Left hindlimb (tissue), 1 donor: Measurements from ENCODE around the gene RHBDL3.
A peak's percentile ranks its signal among the peaks of the same experiment; 100 is the strongest.
"Not testable (repeated sequence)": the region's sequence is repeated elsewhere in the genome, so short reads cannot be mapped to it uniquely, and the experiment has no call there.

Experiments
- DNase-seq: peaks from one replicate; pipeline ENCODE4 v3.0.0-alpha.2; 2018

RHBDL3 gene

GRCh38 chr17:32292094-32292493, 26.5 kb downstream of the RHBDL3 start:
- DNase-seq: no peak

GRCh38 chr17:32297424-32297823, 31.8 kb downstream of the RHBDL3 start:
- DNase-seq: no peak

DNA sequence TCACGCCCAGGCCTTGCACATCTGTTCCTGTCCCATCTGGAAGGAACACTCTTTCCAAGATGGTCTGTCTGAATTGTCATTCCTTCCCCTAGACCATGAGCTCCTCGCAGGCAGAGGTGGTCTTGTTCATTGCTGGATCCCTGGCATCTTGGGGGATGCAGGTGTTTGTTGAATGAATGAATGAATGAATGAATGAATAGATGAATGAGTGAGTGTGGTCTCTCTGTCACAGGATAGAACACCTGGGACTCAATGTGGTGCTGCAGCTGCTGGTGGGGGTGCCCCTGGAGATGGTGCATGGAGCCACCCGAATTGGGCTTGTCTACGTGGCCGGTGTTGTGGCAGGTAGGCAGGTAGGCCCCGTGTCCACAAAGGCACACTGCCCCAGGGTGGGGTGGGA, 32.2 kb downstream of the RHBDL3 start:
- DNase-seq: no peak

- DNase-seq: no peak
Measured at GRCh38 chr17:32298298-32298697, 32.7 kb downstream of the RHBDL3 start.

DNA sequence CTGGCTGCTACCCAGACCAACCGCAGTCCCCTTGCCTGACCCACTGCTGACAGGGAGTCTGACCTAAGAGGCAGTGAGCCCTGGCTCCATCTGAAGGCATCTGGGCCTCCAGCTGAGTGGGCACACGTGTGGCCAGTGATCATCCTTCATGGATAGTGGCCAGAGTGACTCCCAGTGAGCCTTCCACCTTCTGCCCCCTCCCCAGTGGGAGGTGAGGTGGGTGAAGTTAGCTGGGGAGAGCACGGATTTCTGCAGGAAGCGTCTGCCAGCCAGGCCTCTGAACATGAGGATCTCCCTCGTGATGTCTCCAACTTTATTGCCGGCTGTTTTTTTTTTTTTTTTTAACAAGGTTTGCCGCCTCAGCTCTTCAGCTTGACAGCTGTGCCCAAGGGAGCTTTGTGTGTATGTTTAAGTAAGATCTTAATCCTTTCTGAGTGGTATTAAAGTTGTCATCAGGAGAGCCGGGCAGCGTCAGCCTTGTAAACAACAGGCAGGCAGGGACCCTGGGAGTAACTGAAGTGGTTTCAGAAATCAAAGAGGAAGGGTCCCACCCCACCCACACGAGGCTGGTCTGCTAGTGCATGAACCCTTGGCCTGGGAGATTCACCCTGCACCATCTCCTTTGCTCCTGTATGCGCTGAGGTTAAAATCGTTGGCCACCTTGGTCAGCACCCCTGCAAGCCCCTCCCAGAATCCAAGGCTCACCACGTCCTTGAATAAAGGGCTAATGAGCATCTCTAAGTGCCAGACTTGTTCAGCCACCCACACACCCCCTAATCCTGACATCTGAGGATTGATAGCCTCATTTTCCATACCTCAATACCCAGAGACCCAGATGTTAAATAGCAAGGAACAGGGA, 33.3 kb downstream of the RHBDL3 start:
- DNase-seq: no peak

GRCh38 chr17:32299580-32300164, 34.0 kb downstream of the RHBDL3 start:
- no peak for DNase-seq

DNA sequence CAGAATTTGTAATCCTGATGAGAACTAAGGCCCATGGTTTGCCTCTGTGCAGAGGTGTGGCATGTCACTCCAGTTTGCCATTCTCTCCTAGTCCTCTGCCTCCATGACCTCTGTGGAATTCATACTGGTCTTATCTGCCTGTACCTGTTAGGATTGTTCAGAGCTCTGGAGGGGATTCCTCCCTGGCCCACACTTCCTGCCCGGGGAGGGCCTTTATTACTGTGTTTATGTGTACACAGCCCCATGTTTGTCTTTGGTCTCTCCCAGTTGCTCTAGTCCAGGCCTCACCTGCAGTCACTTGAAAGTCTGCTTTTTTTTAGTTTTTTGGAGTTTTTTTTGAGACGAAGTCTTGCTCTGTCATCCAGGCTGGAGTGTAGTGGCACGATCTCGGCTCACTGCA, 36.4 kb downstream of the RHBDL3 start:
- DNase-seq: no peak

DNA sequence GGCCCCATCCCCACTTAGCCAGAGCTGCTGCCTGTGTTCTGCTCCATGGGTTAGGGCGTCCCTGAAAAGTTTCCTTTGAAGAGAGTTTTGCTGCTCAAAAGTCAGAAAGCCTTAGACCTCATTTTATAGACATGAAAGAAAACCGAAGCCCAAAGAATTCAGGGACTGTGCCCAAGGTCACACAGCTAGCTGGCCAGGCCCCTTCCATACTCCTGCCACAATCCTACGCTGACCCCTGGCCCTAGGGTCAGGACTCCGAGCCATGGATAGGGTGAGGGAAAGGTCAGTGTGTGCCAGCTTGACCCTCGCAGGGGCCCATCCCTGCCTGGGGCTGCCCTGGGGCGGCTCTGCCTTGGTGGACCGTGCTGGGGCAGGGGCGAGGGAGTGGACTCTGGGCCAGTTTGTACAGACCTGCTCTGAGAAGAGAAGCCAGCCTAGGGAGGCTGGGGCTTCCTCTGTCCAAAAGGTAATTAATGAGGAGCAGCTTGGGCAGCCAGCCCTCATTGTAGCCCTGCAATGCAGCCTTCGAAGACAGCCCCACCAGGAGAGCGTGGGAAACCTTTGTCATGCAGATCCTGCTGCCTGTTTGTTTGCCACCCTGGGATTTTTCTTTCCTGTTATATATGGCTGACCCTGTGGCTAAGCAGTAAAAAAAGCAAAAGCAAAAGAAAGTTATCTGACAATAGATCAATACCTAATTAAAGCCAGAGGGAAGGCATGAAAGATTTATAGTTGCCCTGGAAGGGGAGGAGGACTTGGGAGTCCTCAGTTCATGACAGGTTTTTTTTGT, 37.4 kb downstream of the RHBDL3 start:
- DNase-seq: no peak

DNA sequence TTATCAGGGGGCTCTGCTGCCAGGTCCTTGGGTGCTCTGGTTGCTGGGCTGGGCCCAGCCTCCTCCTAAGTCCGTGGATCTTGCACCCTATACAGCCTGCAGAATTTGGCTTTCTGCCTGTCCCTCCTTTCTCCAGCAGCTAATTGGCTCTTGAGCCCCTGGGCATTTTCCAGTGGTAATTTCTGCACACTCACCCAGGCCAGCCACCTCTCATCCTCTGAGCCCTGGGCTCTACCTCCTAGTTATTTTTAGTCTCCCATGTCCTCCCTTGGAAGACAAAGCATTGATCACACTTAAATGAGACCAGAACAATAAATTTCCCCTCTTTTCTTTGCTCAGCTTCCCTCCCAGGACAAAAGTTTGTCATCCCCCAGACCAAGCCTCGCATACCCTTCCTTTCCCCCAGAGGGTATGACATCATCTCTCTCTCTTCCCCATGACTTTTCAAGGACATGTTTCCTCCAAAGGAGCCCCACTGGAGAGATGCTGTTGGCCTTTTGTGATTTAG, 38.2 kb downstream of the RHBDL3 start:
- no peak for DNase-seq

- DNase-seq: no peak
Measured at GRCh38 chr17:32305049-32305448, 39.4 kb downstream of the RHBDL3 start.

- DNase-seq: no peak
Measured at GRCh38 chr17:32307658-32308057, 42.0 kb downstream of the RHBDL3 start.

- no peak for DNase-seq
Measured at GRCh38 chr17:32311028-32311536, 45.5 kb downstream of the RHBDL3 start.

DNA sequence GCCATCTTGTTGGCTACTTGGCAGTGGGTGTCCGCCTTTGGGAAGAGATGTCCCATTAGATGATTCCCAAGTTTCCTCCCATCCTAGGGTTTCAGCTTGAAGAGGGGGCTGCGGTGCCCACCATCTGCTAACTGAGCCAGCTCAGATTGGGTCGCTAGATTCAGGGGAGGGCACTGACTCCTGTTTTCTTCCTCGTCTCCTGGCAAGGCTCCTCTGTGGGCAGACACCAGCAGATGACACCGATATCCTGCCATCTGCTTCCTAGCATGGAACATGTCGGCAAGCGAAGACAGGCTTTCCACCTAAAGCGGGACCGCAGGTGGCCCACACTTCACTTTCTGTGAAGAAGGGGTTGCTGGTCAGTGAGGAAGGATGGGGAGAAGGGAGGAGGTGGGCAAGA, 49.0 kb downstream of the RHBDL3 start:
- DNase-seq: no peak

GRCh38 chr17:32315171-32315570, 49.5 kb downstream of the RHBDL3 start:
- DNase-seq: no peak

DNA sequence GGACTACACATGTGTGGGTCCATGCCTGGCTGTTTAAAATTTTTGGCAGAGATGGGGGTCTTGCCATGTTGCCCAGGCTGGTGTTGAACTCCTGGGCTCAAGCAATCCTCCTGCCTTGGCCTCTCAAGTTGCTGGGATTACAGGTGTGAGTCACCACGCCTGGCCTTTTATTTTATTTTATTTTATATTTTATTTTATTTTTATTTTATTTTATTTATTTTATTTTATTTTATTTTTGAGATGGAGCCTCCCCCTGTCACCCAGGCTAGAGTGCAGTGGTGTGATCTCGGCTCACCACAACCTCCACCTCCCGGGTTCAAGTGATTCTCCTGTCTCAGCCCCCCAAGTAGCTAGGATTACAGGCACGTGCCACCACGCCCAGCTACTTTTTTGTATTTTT, 51.0 kb downstream of the RHBDL3 start:
- DNase-seq: not testable (repeated sequence)

DNA sequence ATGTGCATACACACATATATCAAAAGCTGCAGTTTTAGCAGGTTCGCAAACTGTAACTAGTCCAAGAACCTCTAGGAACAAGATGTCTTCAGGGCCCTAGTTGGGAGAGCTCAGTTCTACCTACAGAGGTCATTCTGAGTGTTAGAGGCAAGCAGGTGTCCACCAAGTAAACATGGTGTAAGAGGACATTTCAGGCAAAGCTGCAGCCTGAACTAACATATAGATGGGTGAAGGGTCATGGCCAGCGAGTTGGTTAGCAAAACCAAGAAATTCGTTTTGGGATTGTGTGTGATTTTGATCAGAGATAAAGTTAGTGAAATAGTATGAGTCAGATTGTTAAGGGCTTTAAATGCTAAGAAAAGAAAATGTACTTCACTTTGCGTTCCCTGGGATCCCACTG, 51.7 kb downstream of the RHBDL3 start:
- no peak for DNase-seq

GRCh38 chr17:32318071-32318470, 52.4 kb downstream of the RHBDL3 start:
- DNase-seq: no peak

GRCh38 chr17:32319548-32319905, 53.9 kb downstream of the RHBDL3 start:
- DNase-seq: peak; percentile 47

- DNase-seq: not testable (repeated sequence)
Measured at GRCh38 chr17:32320080-32320479, 54.4 kb downstream of the RHBDL3 start.

DNA sequence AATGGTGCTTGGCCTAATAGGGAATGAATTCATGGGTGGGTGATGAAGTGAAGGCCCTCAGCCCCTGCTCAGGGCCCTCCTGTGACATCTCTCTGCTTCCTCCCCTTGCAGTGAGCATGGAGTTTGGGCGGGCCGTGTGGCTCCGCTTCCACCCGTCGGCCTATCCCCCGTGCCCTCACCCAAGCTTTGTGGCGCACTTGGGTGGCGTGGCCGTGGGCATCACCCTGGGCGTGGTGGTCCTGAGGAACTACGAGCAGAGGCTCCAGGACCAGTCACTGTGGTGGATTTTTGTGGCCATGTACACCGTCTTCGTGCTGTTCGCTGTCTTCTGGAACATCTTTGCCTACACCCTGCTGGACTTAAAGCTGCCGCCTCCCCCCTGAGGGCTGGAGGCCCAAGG, 55.2 kb downstream of the RHBDL3 start:
- no peak for DNase-seq

DNA sequence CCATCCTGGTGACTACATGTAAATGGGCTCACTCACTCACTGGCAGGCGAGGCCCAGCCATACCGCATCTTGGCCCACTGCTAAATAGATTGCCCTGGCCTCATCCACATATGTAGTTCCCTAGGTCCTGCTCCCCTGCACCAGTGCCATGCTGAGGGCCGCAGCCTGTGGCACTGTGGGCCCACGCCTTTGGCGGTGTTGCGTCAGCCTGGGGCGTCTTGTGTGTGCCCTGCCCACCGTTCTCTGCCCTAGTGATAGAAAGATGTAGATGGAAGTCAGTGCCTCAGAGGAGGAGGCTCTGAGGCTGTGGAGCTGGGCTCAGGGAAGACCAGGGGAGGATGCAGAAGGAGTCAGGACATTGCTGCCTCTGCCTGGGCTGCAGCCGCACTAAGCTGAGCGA, 57.4 kb downstream of the RHBDL3 start:
- no peak for DNase-seq

DNA sequence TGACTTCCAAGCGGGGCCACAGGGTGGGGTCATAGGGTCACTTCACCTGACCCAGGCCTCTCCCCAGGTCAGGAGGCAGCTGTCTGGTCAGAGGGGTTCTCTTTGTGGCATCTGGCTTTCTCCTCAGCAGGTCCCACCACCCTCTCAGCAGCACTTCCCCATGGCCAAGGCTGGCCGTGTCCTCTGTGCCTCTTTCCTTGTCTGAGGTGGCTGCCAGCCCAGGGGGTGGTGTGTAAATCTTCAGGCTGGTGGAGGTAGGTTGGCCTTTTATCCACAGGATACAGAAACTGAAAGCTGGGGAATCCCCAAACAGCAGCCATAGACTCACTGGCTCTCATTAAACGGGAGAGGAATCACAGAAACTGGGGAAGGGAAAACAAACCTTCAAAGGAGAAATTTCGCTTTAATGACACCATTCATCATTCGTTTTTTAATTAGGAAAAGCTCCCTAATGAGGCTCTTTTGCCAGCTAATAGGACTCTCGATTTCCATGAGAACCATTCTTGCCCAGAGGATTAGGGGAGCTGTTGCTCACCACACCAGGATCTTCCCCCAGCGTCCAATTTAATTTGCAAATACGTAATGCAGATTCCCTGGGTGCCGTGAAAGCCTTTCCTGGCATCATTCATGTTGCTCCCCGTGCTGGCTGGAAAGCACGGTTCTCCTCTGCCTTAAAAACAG, 58.3 kb downstream of the RHBDL3 start:
- DNase-seq: no peak

DNA sequence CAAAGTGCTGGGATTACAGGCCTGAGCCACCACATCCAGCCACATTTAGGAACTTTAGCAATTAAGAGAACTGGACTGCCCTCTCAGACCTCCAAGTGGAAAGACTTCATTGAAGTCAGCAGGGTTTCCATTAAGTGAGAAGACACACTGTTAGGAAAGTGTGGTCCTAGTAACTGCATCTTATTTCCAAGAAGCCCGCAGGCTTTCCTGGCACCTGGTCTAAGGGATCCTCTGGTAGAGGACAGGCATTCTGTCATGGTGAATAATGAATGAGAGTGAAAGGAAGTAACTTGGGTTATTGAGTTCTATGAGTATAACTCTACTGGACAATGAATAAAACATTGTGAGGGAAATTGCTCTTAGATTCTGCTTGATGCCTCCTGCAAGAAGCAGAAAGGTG, 62.3 kb downstream of the RHBDL3 start:
- no peak for DNase-seq
